IMR-90 (cell line): ENCODE results near the gene TMEM72. TPM values are rescaled to one million over a fixed set of nuclear protein-coding genes. Genes with fewer than 3 reads are reported as not detected.

Source experiments
- ATAC-seq: fragments of 200-7000 bp; cut with Tn5 transposase; 2 replicates; pipeline ENCODE4 v1.9.1; 2020; ENCODE audit warnings: low read depth, mild to moderate bottlenecking, moderate library complexity
- BruUV-seq: library from RNA; stranded (reverse); fragments of 400-500 nt; replicated peaks from 2 replicates; lab custom pipeline; 2021; lab: Mats Ljungman, UMichigan
- CTCF ChIA-PET: fragments of 300-600 bp; formaldehyde crosslinking; extraction: SDS; loops from one replicate; lab custom pipeline; 2021; ENCODE audit warnings: antibody characterized with exemption; lab: Yijun Ruan, JAX
- POLR2A ChIA-PET: fragments of 300-600 bp; sonication (Branson Sonifier 250); formaldehyde crosslinking; loops from one replicate; lab custom pipeline; 2022; ENCODE audit warnings: antibody characterized with exemption; ENCODE audit not compliant: unreplicated experiment; lab: Charles Lee
- DNase-seq: peaks from one replicate; pipeline ENCODE4 v3.0.0; 2013
- H2AFZ ChIP-seq: replicated peaks from 2 replicates; pipeline ENCODE3; 2013; ENCODE audit warnings: low read length, mild to moderate bottlenecking; ENCODE audit not compliant: poor library complexity
- H2AK5ac ChIP-seq: 2 replicates; pipeline ENCODE4 v1.6.1; 2013; ENCODE audit warnings: low read depth, low read length, inconsistent platforms
- H2AK9ac ChIP-seq: replicated peaks from 2 replicates; pipeline ENCODE3; 2013; ENCODE audit warnings: mild to moderate bottlenecking, low read depth, low read length, moderate library complexity; ENCODE audit not compliant: poor library complexity
- H2BK120ac ChIP-seq: 2 replicates; pipeline ENCODE4 v1.6.1; 2013; ENCODE audit warnings: low read depth, low read length, inconsistent platforms
- H2BK15ac ChIP-seq: 3 replicates; pipeline ENCODE4 v1.6.1; 2013; ENCODE audit warnings: low read depth, low read length, inconsistent platforms
- H2BK20ac ChIP-seq: 2 replicates; pipeline ENCODE4 v1.6.1; 2013; ENCODE audit warnings: low read depth, mild to moderate bottlenecking, inconsistent platforms, low read length, moderate library complexity
- H2BK5ac ChIP-seq: 2 replicates; pipeline ENCODE4 v1.6.1; 2013; ENCODE audit warnings: mild to moderate bottlenecking, low read depth, low read length, inconsistent platforms; ENCODE audit not compliant: poor library complexity, severe bottlenecking
- H3K14ac ChIP-seq: replicated peaks from 2 replicates; pipeline ENCODE4 v1.6.1; 2013; ENCODE audit warnings: low read depth, low read length, inconsistent platforms
- H3K18ac ChIP-seq: 2 replicates; pipeline ENCODE4 v1.6.1; 2013; ENCODE audit warnings: low read depth, low read length, control low read depth
- H3K23ac ChIP-seq: 2 replicates; pipeline ENCODE4 v1.6.1; 2013; ENCODE audit warnings: low read depth, low read length, inconsistent platforms
- H3K27ac ChIP-seq: 2 replicates; pipeline ENCODE4 v1.5.1; 2013; ENCODE audit warnings: mild to moderate bottlenecking, control low read depth, low read length; ENCODE audit not compliant: insufficient read depth
- H3K27me3 ChIP-seq: 2 replicates; pipeline ENCODE4 v1.6.1; 2013; ENCODE audit warnings: low read length; ENCODE audit not compliant: control insufficient read depth, insufficient read depth
- H3K36me3 ChIP-seq: 2 replicates; pipeline ENCODE4 v1.6.1; 2013; ENCODE audit warnings: low read length, mixed read lengths; ENCODE audit not compliant: control insufficient read depth, insufficient read depth
- H3K4ac ChIP-seq: 2 replicates; pipeline ENCODE4 v1.6.1; 2013; ENCODE audit warnings: low read depth, low read length, inconsistent platforms
- H3K4me1 ChIP-seq: 2 replicates; pipeline ENCODE4 v1.6.1; 2013; ENCODE audit warnings: low read length, mixed read lengths; ENCODE audit not compliant: control insufficient read depth, insufficient read depth
- H3K4me2 ChIP-seq: 2 replicates; pipeline ENCODE4 v1.6.1; 2013; ENCODE audit warnings: low read depth, mild to moderate bottlenecking, control low read depth, low read length, moderate library complexity
- H3K4me3 ChIP-seq: 2 replicates; pipeline ENCODE4 v1.5.1; 2013; ENCODE audit warnings: low read depth, mild to moderate bottlenecking, control low read depth, low read length, moderate library complexity; ENCODE audit not compliant: insufficient read depth
- H3K56ac ChIP-seq: 2 replicates; pipeline ENCODE4 v1.6.1; 2013; ENCODE audit warnings: low read length, inconsistent platforms; ENCODE audit not compliant: insufficient read depth; ENCODE audit errors: extremely low read depth
- H3K79me1 ChIP-seq, 2 experiments: 2 replicates each; pipeline ENCODE4 v1.6.1; 2013; ENCODE audit warnings: low read length in 2 of 2, inconsistent platforms in 1 of 2, low read depth in 1 of 2
- H3K9ac ChIP-seq: 2 replicates; pipeline ENCODE4 v1.6.1; 2013; ENCODE audit warnings: low read depth, low read length, control low read depth
- H3K9me1 ChIP-seq: 2 replicates; pipeline ENCODE4 v1.6.1; 2013; ENCODE audit warnings: low read length, inconsistent platforms; ENCODE audit not compliant: insufficient read depth
- H3K9me3 ChIP-seq: 2 replicates; pipeline ENCODE4 v1.6.1; 2013; ENCODE audit warnings: low read length; ENCODE audit not compliant: control insufficient read depth, insufficient read depth
- H4K20me1 ChIP-seq: 2 replicates; pipeline ENCODE4 v1.6.1; 2013; ENCODE audit warnings: low read length, inconsistent platforms; ENCODE audit not compliant: insufficient read depth
- H4K5ac ChIP-seq: 2 replicates; pipeline ENCODE4 v1.6.1; 2013; ENCODE audit warnings: mild to moderate bottlenecking, low read depth, low read length, control low read depth
- H4K8ac ChIP-seq, 2 experiments: 2 replicates each; pipeline ENCODE4 v1.6.1; 2013; ENCODE audit warnings: low read depth in 2 of 2, low read length in 2 of 2, control low read depth in 1 of 2, inconsistent platforms in 1 of 2
- H4K91ac ChIP-seq: 2 replicates; pipeline ENCODE4 v1.6.1; 2013; ENCODE audit warnings: low read depth, low read length, inconsistent platforms; ENCODE audit not compliant: insufficient read depth
- MAFK ChIP-seq: IDR thresholded peaks from 2 replicates; pipeline ENCODE4 v1.6.1; 2012; ENCODE audit warnings: low read depth, low read length, improper control_type of control experiment
- RFX5 ChIP-seq: IDR thresholded peaks from 2 replicates; pipeline ENCODE4 v1.8.0; 2012; ENCODE audit warnings: low read depth, mild to moderate bottlenecking, low read length, moderate library complexity
- WGBS, 2 experiments: methylation state at CpG; one replicate each; pipeline versions ENCODE4 v1.1.5 to v1.1.7; 2013; ENCODE audit warnings: missing lambda C conversion rate in 2 of 2; ENCODE audit not compliant: insufficient read length in 1 of 2; ENCODE audit errors: extremely low coverage in 2 of 2; 5-methylcytosine and 5-hydroxymethylcytosine counted together
- dilution Hi-C: fragments of 300-500 bp; cut with HindIII; formaldehyde crosslinking; loops from one replicate; pipeline ENCODE4 v1.14.3; 2018; ENCODE audit warnings: low sequenced_read_pairs; ENCODE audit not compliant: unreplicated experiment
- in situ Hi-C: fragments of 300-500 bp; cut with MboI; formaldehyde crosslinking; loops from 3 replicates; pipeline ENCODE4 v1.14.3; 2019; ENCODE audit warnings: low sequenced_read_pairs, inconsistent platforms, mixed read lengths
- intact Hi-C: fragments of 100-400 bp; cut with micrococcal nuclease; formaldehyde crosslinking; loops from 2 replicates; pipeline ENCODE4 v1.10.0; 2022
- polyA plus RNA-seq, 3 experiments: library from polyadenylated mRNA; depleted of rRNA; stranded (reverse); fragments of >200 nt; gene quantifications; 2 replicates each; pipeline ENCODE4 v1.2.3, GENCODE V29; 2012; ENCODE audit warnings: low replicate concordance in 1 of 3
- total RNA-seq: library from RNA; depleted of rRNA; stranded (reverse); fragments of >200 nt; gene quantifications from 2 replicates; pipeline ENCODE4 v1.2.3, GENCODE V29; 2012

Gene TMEM72
- total and polyA plus RNA-seq, 2 of the 4 experiments (the other 2 are of a cell fraction): not detected

DNA sequence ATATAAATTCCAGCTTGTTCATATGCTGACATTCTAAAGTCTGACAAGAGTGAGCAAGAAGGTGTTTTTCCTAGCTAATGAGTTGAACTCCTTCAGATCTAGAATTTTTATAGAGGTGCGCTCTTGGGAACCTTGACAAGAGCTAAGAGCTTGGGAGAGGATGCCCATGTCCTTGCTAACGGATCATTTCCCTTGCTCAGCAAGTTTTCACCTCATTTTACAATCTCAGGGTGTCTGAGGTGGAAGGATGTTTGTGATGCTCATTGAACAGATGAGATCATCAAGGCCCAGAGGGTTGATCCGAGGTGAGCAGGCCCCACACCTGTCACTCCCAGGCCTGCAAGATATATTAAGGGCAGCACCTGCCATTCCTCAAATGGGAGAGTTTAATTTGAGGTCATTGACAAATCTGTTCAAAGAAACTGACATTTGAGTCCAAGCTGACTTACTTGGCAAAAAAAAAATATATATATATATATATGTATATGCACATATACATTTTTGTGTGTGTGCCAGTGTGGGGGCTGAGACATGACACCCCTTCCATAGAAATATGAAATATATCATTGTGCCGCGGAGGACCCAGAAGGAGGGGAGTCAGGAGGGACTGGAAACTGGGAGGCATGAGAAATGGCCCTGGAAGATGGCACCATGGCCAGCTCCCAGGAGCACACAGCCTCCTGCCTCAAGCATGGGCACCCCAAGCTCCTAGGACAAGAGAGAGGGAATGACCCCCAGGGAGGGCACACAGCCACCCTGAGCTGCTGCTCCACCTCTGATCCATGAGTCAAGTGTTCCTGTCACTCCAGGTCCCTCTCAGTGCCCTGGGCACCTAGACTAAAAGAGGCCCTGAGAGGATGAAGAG lies 17.3 kb upstream of the TMEM72 start:
- Histone ChIP-seq H4K20me1 (no peaks in the 10 kb centered on the region), H3K79me1 (no peaks in the 10 kb centered on the region), H4K8ac (no peak overlapping the region), H4K91ac (no peak overlapping the region), H3K4me1 (no peaks in the 10 kb centered on the region), H3K23ac (no peak overlapping the region), H3K9me3 (0 out of 2 replicates have a peak, but pooled peaks cover 2% of the 10 kb centered on the region), H3K36me3 (no peaks in the 10 kb centered on the region), H3K56ac (no peak overlapping the region), H2BK15ac (no peak overlapping the region), H3K27me3 (peaks cover 30% of the 10 kb centered on the region), H2AK5ac (no peak overlapping the region), H3K9me1 (no peaks in the 10 kb centered on the region), H2BK120ac (no peak overlapping the region), H3K4me2 (no peak overlapping the region), H3K4ac (no peak overlapping the region), H2AK9ac (no peak overlapping the region), H3K27ac (no peak overlapping the region), H3K14ac (no peak overlapping the region), H3K18ac (no peak overlapping the region), H2BK5ac (no peak overlapping the region), H2AFZ (no peak overlapping the region), H3K4me3 (no peak overlapping the region), H3K9ac (no peak overlapping the region), H4K5ac (no peak overlapping the region), H2BK20ac (no peak overlapping the region)
- ChIA-PET CTCF (no interaction called here), POLR2A (no interaction called here)
- BruUV-seq: no TSS peak
- dilution Hi-C loops (no loop called here), intact Hi-C loops (no loop called here), in situ Hi-C loops (no loop called here)
- DNase-seq (no peak), ATAC-seq (no peak)
- no CpG with 5 or more reads among the region's 5 CpGs for WGBS, 2 experiments
- TF ChIP-seq MAFK: peak; percentile 34; the same call in 1 of the 2 replicates
- TF ChIP-seq RFX5: no peak
